ENCODE data around the gene TPP1. TPM values are rescaled to one million over a fixed set of nuclear protein-coding genes. Genes with fewer than 3 reads are reported as not detected.

The TPP1 gene
- total RNA-seq, 2 donors from 2014 or later: 71.7 to 105 TPM

DNA sequence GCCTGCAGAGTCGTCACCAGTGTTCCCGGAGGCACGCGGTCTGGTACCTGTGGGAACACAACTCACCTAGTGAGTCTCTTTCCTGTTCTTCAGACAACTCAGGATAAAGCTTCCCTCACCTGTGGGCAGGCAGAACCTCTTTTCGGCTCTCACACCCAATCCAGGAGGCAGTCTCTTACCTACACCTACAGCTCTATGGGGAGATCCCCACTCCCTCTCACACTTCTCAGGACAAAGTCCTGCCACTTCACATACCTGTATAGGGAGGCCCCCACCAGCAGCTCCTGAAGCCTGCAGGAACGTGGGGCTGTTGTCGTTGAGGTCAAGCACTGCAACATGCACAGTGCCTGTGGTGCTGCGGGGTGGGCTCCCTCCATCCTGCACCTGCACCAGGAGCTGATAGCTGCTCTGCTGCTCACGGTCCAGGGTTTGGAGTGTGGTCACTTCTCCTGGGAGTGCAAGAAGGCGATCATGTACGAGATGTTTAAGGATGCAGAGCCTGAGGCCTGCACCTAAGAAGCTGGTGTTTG, 12.2 kb upstream of the TPP1 start:
- no peak for ATAC-seq
- peak in 1 of 2 donors; percentile 18 for DNase-seq
- intact Hi-C loops (cut with DNase I, micrococcal nuclease): no loop called here

GRCh38 chr11:6630632-6631291, 11.5 kb upstream of the TPP1 start:
- intact Hi-C loops (cut with DNase I, micrococcal nuclease): no loop called here
- DNase-seq (peak in 1 of 2 donors; percentile 21), ATAC-seq (no peak)

- intact Hi-C loops (cut with DNase I, micrococcal nuclease): no loop called here
- ATAC-seq (peak; percentile 71), DNase-seq (peak in 1 of 2 donors; percentile 51)
These were observed 10.8 kb upstream of the TPP1 start for GRCh38 chr11:6629892-6630631.

DNA sequence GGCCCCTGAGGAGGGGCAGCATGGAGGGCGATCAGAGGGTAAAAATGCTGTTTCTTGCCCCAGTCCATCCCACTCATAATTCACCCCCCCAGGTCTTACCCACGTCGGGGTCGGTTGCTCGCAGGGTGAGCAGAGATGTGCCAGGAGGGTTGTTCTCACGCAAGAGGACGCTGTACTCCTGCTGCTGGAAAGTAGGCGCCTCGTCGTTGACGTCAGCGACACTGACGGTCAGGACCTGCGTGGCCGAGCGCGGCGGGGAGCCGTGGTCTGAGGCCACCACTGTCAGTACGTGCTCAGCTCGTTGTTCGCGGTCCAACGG, 10.3 kb upstream of the TPP1 start:
- no peak for DNase-seq
- ATAC-seq: no peak
- intact Hi-C loops (cut with DNase I, micrococcal nuclease): no loop called here

DNA sequence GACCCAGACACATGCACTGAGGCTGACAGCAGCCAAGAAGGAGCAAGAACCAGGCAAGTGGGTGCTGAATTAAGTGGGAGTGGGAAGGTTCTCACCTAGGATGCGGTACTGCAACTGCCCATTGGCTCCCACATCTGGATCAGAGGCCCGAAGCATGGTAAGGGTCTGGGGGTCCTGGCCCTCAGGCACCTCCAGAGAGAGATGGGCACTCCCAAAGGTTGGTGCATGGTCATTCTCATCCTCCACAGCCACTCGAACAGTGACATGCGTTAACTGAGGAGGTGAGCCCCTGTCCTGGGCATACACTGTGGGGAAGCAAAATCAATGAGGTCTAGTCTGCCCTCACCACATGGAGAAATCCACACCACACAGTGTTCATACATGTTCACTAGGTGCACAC, 9.3 kb upstream of the TPP1 start:
- ATAC-seq (no peak), DNase-seq (no peak)
- intact Hi-C loops (cut with DNase I, micrococcal nuclease): no loop called here

GRCh38 chr11:6627762-6628241, 8.6 kb upstream of the TPP1 start:
- intact Hi-C loops (cut with DNase I, micrococcal nuclease): no loop called here
- DNase-seq: no peak
- no peak for ATAC-seq

- ATAC-seq: no peak
- no peak for DNase-seq
- intact Hi-C loops (cut with DNase I, micrococcal nuclease): no loop called here
These were observed 7.9 kb upstream of the TPP1 start for GRCh38 chr11:6626971-6627761.

- ATAC-seq (no peak), DNase-seq (peak in 1 of 2 donors; percentile 6)
- intact Hi-C loops (cut with DNase I, micrococcal nuclease): no loop called here
These were observed 6.7 kb upstream of the TPP1 start for GRCh38 chr11:6625832-6626420.

DNA sequence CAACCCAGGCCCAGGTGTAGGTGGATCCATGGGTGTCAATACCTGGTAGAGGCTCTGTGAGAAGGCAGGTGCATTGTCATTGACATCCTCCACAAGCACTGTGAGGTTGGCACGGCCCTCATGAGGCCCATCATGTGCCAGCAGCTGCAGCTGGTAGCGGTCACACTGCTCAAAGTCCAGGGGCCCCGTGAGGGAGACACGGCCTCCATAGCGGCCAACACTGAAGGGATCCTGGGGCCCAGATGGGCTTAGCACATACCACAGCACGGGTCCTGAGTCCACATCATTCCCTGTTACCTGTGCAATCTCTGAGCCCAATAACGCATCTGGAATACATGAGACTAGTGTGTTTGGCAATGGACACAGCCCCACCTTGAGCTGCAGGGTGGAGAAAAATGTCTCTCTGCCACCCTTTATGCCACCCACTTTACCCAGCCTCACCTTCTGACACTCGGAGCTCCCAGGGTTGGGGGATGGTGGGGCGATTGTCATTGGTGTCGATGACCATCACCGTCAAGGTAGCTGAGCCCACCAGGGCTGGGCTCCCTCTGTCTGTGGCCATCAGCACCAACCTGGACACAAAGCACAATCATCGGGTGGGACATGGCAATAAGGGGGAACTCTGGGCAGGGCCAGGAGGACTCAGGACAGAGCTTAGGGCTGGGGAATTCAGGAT, 6.1 kb upstream of the TPP1 start:
- ATAC-seq (no peak), DNase-seq (peak in 1 of 2 donors; percentile 18)
- intact Hi-C loops (cut with DNase I, micrococcal nuclease): no loop called here

GRCh38 chr11:6623391-6624363, 4.5 kb upstream of the TPP1 start:
- DNase-seq (peak in 1 of 2 donors; percentile 21), ATAC-seq (no peak)
- intact Hi-C loops (cut with DNase I, micrococcal nuclease): no loop called here

- ATAC-seq (no peak), DNase-seq (peak in 1 of 2 donors; percentile 22)
- intact Hi-C loops (cut with DNase I, micrococcal nuclease): no loop called here
These were observed 3.3 kb upstream of the TPP1 start for GRCh38 chr11:6622261-6623171.

GRCh38 chr11:6621711-6622211, 2.5 kb upstream of the TPP1 start:
- no peak for ATAC-seq
- DNase-seq: no peak
- intact Hi-C loops (cut with DNase I, micrococcal nuclease): no loop called here

GRCh38 chr11:6620636-6621035, 1.4 kb upstream of the TPP1 start:
- ATAC-seq: no peak

DNA sequence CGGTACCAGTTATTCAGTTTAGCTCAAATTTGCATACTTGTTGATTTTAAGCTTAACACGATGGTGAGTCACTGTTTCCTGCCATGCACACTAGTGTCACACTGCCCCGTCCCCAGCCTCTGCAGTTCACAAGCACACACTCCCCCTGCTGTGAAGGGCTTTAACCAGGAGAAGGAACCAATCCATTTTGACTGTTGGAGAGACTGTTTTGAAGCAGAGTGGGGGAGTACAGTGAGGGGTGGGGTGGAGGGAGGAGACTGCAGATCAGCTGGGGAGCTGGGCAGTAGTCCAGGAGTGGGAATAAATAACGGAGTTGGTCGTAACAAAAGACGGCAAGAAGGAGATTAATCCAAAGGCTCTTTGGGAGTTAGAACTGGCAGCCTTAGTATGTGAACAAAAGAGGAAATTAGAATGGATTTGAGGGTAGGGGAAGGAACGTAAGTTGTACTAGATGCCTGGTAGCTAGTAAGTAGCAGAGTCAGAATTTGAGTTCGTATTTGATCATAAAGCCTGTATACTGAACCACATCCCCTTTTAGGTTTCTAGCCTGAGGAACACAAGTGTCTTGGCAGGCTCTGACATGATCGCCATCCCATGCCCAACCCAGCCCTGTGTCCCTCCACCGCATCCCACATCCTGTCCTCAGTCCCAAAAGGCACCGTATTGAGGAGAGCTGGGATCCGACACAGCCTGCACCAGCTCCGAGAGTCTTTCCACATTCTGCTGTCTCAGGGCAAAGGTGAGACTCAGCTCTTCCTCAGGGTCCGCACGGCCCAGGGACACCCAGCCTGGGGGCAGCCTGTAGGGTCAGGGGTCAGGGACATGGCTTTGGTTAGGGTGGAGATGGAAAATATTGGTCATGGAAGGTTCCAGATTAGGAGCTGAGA, 862 bp downstream of the TPP1 start:
- intact Hi-C loops (cut with DNase I, micrococcal nuclease): loop anchor here in 1 of 2 donors (10.0 kb wide), 1 partner anchor 234 kb away; no protein-coding TSS in a partner anchor
- ATAC-seq (peak; percentile 21), DNase-seq (peak; percentile 46 to 54)

More at GRCh38 chr11:6620636-6621035, 1.4 kb upstream of the TPP1 start:
- peak in 1 of 2 donors; percentile 23 for DNase-seq
- intact Hi-C loops (cut with DNase I, micrococcal nuclease): no loop called here

DNA sequence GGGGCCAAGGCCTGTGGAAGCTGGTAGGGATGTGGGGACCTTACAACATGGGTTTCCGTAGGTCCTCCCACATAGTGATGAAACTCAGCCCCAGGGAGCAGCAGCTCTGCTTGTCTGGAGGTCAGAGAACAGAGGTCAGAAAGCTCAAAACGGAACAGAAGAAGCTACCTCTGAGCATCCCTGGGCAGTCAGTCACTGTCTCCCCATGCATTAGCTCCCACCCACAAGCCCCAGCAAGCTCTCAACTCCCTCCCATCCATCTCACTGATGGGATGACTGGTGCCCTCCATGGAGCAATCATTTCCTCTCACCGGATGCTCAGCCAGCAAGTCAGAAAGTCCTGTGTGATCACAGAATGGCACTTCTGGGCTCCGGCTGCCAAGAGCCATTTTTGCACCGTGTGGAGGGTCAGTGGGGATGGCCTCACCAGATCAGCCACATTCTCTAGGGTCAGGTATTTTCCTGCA, 1.9 kb downstream of the TPP1 start:
- intact Hi-C loops (cut with DNase I, micrococcal nuclease): loop anchor here in 1 of 2 donors (10.0 kb wide), 1 partner anchor 233 kb away; no protein-coding TSS in a partner anchor
- ATAC-seq (no peak), DNase-seq (peak in 1 of 2 donors; percentile 19)
